ENCODE measurements around the gene ANKRD24.

Gene ANKRD24

DNA sequence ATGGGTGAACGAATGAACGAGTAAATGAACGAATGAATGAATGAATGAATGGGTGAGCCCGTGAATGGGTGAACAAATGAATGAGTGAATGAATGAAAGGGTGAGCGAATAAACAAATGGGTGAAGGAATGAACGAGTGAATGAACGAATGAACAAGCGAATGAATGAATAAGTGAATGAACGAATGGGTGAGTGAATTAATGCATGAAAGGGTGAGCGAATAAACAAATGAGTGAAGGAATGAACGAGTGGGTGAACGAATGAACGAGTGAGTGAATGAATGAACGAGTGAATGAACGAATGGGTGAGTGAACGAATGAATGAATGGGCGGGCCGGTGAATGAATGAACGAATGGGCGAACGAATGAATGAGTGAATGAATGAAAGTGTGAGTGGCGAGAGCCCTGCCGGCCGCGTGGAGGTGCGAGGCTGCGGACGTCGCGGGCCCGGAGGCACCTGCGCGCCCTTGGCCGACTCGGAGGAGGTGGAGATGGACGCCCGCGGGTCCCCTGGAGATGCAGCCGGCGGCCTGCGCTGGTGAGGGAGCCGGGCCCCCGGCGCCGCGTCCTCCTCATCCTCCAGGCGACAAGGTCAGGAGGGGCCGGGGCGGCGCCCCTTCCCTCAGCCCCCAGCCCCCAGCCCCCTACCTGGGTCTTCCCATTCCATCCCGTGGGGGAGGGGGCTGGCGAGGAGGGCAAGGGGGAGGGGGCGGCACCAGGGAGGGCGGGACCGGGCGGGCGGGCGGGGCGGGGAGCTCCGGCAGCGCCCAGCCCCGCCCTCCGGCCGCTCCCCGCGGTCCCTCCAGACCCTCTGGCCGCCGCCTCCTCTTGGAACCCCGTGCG, 15.4 kb downstream of the ANKRD24 start:
- in situ Hi-C loops (cut with MboI; ENCODE audit: low sequenced_read_pairs): no loop called here

GRCh38 chr19:4198467-4199126, 16.1 kb downstream of the ANKRD24 start:
- in situ Hi-C loops (cut with MboI; ENCODE audit: low sequenced_read_pairs): no loop called here

- in situ Hi-C loops (cut with MboI; ENCODE audit: low sequenced_read_pairs): loop anchor here (25.0 kb wide), 1 partner anchor 337 kb away; the partner anchor contains the start of gene ZFR2
Measured at GRCh38 chr19:4199699-4200293, 17.3 kb downstream of the ANKRD24 start.

DNA sequence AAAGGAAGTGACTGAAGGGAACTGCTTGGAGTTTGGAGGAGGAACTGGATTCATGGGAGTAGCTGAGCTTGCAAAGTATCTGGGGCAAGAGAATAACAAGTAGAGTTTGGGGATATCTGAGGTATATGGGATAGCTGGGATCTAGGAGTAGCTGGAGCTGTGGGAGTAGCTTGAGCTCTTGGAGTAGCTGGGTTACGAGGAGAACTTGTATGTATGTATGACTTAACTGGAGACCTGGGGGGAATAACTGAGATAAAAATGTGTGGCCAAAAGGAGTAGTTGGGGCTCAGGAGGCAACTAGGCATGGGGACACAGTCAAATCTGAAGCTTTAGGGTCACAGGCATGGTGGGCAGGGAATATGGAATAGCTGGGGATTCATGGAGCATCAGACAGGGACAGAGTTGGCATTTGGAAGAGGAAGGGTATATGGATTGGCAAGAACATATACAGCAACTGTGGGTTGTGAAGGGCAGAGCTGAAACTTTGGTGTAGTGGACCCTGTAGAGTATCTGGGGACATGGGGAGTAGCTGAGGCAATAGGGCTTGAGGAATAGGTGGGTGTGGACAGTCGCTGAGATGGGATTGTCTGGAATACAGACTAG, 18.6 kb downstream of the ANKRD24 start:
- in situ Hi-C loops (cut with MboI; ENCODE audit: low sequenced_read_pairs): loop anchor here (25.0 kb wide), 1 partner anchor 339 kb away; the partner anchor contains the start of gene ZFR2

- in situ Hi-C loops (cut with MboI; ENCODE audit: low sequenced_read_pairs): loop anchor here (25.0 kb wide), 1 partner anchor 339 kb away; the partner anchor contains the start of gene ZFR2
Measured at GRCh38 chr19:4201798-4202197, 19.3 kb downstream of the ANKRD24 start.

DNA sequence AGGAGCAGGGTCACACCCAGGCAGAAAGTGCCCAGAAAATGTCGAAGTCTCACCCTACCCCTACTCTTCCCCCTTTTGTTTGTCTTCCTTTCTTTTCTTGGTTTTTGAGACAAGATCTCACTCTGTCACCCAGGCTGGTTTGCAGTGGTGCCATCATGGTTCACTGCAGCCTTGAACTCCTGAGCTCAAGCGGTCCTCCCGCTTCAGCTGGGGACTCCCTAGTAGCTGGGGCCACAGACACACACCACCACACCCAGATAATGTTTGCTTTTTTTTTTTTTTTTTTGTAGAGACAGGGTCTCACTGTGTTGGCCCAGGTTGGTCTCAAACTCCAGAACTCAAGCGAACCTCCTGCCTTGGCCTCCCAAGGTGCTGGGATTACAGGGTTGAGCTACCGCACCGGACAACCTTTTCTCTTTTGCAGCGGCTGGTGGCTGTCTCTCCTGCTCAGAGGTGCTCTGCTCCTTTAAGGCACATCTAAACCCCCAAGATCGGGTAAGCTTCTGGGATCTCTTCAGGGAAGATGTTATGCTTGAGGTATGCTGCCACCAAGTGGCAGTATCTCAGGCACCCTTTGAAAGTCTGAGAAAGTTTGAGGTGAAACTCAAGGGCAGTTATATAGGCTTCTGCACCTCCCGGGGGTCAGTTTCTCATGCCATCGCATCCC, 24.5 kb downstream of the ANKRD24 start:
- in situ Hi-C loops (cut with MboI; ENCODE audit: low sequenced_read_pairs): loop anchor here (25.0 kb wide), 1 partner anchor 345 kb away; the partner anchor contains the start of gene ZFR2

DNA sequence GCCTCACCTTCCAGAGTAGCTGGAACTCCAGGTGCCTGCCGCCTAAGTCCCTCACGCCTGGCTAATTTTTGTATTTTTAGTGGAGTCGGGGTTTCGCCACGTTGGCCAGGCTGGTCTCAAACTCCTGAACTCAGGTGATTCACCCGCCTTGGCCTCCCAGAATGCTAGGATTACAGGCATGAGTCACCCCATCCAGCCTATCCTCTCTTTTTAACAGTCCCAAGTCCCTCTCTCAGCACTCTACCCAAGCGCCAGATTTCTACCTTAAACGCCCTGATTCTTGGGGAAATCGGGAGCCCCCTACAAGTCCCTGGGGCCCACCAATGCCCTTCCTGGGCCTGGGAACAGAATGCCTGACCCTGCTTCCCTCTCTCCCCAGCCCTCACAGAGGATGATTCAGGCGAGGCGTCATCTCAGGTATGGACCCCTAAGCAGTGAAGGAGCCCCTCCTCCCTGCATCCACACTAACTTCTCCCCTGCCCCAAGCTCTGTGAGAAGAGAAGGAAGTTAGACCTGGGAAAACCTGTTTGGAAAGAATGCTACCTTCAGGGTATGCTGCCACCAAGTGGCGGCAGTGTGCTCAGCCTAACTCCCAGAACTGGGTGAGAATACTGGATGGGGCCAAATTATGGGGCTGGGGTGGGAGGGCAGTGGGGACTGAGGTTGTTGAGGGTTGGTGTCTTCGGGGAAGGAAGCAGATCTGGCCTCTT, 26.1 kb downstream of the ANKRD24 start:
- in situ Hi-C loops (cut with MboI; ENCODE audit: low sequenced_read_pairs): loop anchor here (25.0 kb wide), 1 partner anchor 346 kb away; the partner anchor contains the start of gene ZFR2

DNA sequence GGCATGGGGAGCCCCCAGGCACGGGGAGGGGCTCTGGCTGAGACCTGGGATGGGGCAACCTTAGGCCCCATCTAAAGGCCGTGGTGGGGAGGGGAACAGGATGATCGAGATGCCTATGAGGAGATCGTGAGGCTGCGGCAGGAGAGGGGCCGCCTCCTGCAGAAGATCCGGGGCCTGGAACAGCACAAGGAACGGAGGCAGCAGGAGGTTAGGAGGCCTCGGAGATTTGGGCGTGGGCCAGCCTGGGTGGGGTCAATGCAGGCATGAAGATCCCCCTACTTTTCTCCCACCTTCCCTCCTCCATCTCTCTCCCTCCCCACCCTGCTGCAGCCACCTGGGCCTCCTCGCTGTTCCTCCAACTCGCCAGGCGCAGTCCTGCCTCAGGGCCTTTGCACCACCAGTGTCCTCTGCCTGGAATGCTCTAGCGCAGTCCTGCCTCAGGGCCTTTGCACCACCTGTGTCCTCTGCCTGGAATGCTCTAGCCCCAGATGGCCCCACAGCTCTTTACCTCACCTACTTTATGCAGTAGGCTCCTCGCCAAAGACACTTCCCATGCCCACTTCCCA, 27.8 kb downstream of the ANKRD24 start:
- in situ Hi-C loops (cut with MboI; ENCODE audit: low sequenced_read_pairs): loop anchor here (25.0 kb wide), 1 partner anchor 348 kb away; the partner anchor contains the start of gene ZFR2

GRCh38 chr19:4213116-4213515, 30.6 kb downstream of the ANKRD24 start:
- in situ Hi-C loops (cut with MboI; ENCODE audit: low sequenced_read_pairs): loop anchor here (25.0 kb wide), 1 partner anchor 351 kb away; the partner anchor contains the start of gene ZFR2

GRCh38 chr19:4215807-4216206, 33.3 kb downstream of the ANKRD24 start:
- in situ Hi-C loops (cut with MboI; ENCODE audit: low sequenced_read_pairs): loop anchor here (25.0 kb wide), 1 partner anchor 354 kb away; the partner anchor contains the start of gene ZFR2

DNA sequence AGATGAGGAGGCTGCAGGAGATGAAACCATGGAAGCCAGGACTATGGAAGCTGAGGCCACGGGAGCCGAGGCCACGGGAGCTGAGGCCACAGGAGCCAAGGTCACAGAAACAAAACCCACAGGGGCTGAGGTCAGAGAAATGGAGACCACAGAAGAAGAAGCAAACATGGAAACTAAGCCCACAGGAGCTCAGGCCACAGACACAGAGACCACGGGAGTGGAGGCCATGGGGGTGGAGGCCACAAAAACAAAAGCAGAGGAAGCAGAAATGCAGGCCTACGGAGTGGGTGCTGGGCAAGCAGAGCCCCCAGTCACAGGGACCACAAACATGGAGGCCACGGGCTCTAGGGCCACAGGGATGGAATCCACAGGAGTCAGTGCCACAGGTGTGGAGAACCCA, 34.4 kb downstream of the ANKRD24 start:
- in situ Hi-C loops (cut with MboI; ENCODE audit: low sequenced_read_pairs): loop anchor here (25.0 kb wide), 1 partner anchor 355 kb away; the partner anchor contains the start of gene ZFR2

DNA sequence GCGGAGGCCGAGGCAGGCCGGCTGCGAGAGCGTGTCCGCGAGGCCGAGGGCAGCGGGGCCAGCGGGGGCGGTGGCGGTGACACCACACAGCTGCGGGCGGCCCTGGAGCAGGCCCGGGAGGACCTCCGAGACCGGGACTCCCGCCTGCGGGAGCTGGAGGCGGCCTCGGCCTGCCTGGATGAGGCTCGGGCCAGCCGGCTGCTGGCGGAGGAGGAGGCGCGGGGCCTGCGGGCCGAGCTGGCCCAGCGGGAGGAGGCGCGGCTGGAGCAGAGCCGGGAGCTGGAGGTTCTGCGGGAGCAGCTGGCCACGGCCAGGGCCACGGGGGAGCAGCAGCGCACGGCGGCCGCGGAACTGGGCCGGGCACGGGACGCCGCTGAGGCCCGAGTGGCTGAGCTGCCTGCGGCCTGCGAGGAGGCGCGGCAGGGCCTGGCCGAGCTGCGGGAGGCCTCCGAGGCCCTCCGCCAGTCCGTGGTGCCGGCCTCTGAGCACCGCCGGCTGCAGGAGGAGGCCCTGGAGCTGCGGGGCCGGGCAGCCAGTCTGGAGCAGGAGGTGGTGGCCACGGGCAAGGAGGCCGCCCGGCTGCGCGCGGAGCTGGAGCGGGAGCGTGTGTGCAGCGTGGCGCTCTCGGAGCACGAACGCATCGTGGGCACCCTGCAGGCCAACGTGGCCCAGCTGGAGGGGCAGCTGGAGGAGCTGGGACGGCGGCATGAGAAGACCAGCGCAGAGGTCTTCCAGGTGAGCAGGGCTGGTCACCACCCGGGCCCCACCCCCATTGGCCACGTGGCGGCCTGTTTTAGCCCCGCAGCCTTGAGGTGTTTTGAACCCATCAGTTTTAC, 35.2 kb downstream of the ANKRD24 start:
- in situ Hi-C loops (cut with MboI; ENCODE audit: low sequenced_read_pairs): loop anchor here (25.0 kb wide), 1 partner anchor 355 kb away; the partner anchor contains the start of gene ZFR2

- in situ Hi-C loops (cut with MboI; ENCODE audit: low sequenced_read_pairs): loop anchor here (25.0 kb wide), 1 partner anchor 356 kb away; the partner anchor contains the start of gene ZFR2
Measured at GRCh38 chr19:4218523-4218922, 36.0 kb downstream of the ANKRD24 start.

- in situ Hi-C loops (cut with MboI; ENCODE audit: low sequenced_read_pairs): loop anchor here (25.0 kb wide), 1 partner anchor 358 kb away; the partner anchor contains the start of gene ZFR2
Measured at GRCh38 chr19:4220188-4220587, 37.7 kb downstream of the ANKRD24 start.

- in situ Hi-C loops (cut with MboI; ENCODE audit: low sequenced_read_pairs): loop anchor here (25.0 kb wide), 1 partner anchor 362 kb away; the partner anchor contains the start of gene ZFR2
Measured at GRCh38 chr19:4224470-4224869, 42.0 kb downstream of the ANKRD24 start.

DNA sequence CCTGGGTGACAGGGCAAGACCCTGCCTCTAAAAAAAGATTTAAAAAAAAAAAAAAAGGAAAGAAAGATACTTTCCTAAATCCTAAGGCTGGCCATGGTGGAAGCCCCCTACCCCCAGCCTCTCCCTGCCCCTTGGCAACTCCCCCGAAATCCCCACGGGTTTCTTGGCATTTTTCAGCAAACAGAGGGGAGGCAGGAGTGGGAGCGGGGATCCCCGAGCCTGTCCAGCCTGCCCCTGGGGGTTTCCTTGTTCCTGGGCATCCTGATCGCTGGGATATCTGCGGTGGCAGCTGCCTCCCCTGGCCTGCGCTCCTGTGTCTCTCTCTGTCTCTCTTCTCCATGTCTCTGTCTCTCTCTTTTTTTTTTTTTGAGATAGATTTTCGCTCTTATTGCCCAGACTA, 43.4 kb downstream of the ANKRD24 start:
- in situ Hi-C loops (cut with MboI; ENCODE audit: low sequenced_read_pairs): no loop called here

DNA sequence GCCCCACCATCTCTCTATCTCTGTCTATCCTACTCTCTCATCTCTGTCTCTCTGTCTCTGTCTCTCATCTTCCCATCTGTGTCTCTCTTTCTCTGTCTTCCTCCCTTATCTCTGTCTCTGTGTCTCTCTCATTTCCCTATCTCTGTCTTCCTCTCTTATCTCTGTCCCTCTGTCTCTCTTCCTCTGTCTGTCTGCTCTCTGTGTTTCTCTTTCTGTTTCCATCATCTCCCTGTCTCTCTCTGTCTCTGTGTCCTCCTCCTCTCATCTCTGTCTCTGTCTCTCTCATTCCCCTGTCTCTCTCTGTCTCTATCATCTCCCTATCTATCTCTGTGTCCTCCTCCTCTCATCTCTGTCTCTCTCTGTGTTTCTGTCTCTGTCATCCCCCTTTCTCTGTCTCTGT, 45.3 kb downstream of the ANKRD24 start:
- in situ Hi-C loops (cut with MboI; ENCODE audit: low sequenced_read_pairs): no loop called here

GRCh38 chr19:4228765-4229178, 46.3 kb downstream of the ANKRD24 start:
- in situ Hi-C loops (cut with MboI; ENCODE audit: low sequenced_read_pairs): no loop called here
